Mucosa of gallbladder (tissue), 1 donor: Measurements from ENCODE around the gene MGA. TPM values are rescaled to one million over a fixed set of nuclear protein-coding genes. Genes with fewer than 3 reads are reported as not detected.

Experiments
- DNase-seq: peaks from one replicate; pipeline ENCODE4 v3.0.0-alpha.2; 2020; ENCODE audit warnings: low spot score
- total RNA-seq: library from RNA; stranded (reverse); gene quantifications from one replicate; pipeline ENCODE4 v1.2.1, GENCODE V29; 2021
- donor health status: DM: no; HTN: no; CAD: no.

Gene MGA
- total RNA-seq, 1 donor from 2014 or later = 39.4 TPM

DNA sequence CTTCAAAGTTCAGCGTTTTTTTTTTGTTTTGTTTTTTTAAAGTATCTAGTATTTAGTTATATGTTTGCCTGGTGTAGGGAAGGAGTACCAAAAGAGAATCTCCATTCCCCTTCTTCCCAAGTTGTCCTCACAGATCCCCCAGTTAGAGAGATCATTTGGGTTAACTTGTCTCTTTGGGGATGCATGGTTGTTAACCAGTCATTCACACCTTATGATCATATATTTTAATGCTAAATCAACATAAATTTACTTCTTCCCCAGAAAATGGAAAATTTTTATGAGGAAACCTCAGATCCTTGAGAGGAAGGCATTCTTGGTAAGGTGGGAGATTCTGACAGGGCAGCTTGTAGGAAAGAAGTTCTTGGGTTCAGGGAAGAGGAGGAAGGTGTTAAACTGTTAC is 1.5 kb upstream of the MGA start:
- no peak for DNase-seq

DNA sequence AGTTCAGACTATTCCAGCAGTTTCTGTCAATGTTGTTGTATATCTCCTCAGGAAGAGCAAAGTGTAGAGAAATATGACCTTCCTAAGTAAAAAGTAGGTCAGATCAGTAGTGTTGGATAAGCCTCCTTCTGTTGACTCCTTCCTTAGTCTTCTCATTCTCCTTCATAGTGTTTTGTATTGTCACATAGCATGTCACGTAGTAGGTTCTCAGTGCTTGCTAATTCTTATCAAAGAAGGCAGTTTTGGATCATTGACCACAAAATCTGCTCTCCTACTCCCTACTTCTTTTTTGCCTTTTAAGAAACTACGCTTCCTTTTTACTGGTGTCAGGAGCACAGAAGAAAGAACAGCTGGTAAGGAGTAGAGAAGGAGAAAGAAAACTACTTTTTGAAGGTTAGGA is 1.0 kb upstream of the MGA start:
- no peak for DNase-seq

- no peak for DNase-seq
These were observed 360 bp upstream of the MGA start for GRCh38 chr15:41659855-41660234.

DNA sequence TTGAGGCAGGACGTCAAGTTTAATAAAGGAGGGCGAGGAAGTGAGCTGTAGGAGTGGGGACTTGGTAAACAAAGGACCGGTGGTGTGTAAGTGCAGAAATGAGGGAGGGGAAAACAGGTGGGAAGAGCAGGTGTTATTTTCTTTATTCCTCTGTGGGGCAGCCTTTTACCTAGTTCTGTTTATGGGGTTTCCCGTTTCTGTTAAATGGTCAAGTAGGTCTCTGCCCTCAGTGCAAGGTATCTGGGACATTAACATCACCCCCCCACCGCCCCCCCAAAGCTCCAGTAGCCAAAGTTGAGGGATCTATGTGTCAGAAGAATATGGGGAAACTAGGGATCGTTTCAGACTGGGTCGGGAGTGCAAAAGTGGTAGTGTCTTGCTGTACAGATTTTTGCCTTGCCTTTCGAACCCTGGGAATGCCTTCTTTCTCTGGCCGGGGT is 893 bp downstream of the MGA start:
- DNase-seq = no peak

GRCh38 chr15:41661518-41662225 is 1.5 kb downstream of the MGA start:
- DNase-seq = peak; percentile 76

DNA sequence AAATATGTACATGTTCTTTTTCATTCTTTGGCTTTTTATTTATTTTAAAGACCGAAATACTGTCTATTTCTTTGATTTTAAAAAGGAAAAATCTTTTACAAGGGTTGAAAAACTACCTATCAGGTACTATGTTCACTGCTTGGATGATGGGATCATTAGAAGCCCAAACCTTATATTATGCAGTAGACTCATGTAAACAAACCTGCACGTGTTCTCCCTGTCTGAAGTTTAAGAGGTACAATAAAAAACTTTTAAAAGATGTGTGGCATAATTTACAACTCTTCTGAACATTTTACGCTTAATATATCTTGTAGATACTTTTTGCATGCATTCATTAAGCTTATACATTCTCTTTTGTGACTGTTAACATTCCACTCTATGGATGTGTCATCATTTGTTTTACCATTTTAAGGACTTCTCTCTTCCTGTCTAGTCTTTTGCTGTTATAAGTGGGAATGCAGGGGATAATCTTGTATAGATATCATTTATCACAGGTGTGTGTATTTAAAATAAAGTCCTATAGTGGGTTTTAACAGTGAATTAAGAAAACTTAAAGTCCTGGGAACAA is 6.2 kb downstream of the MGA start:
- no peak for DNase-seq

DNA sequence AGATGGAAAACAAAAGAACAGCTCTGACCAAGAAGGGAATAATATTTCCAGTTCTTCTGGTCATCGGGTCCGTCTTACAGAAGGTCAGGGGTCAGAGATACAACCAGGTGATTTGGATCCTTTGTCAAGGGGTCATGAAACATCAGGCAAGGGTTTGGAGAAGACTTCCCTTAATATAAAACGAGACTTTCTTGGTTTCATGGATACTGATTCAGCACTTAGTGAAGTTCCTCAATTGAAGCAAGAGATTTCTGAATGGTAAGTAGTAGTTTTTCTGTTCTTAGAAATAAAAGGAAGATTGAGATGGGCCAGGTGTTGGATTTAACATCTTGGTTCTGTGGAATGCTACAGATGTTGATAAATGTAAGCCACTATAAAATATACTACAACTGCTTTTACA is 9.5 kb downstream of the MGA start:
- no peak for DNase-seq

DNA sequence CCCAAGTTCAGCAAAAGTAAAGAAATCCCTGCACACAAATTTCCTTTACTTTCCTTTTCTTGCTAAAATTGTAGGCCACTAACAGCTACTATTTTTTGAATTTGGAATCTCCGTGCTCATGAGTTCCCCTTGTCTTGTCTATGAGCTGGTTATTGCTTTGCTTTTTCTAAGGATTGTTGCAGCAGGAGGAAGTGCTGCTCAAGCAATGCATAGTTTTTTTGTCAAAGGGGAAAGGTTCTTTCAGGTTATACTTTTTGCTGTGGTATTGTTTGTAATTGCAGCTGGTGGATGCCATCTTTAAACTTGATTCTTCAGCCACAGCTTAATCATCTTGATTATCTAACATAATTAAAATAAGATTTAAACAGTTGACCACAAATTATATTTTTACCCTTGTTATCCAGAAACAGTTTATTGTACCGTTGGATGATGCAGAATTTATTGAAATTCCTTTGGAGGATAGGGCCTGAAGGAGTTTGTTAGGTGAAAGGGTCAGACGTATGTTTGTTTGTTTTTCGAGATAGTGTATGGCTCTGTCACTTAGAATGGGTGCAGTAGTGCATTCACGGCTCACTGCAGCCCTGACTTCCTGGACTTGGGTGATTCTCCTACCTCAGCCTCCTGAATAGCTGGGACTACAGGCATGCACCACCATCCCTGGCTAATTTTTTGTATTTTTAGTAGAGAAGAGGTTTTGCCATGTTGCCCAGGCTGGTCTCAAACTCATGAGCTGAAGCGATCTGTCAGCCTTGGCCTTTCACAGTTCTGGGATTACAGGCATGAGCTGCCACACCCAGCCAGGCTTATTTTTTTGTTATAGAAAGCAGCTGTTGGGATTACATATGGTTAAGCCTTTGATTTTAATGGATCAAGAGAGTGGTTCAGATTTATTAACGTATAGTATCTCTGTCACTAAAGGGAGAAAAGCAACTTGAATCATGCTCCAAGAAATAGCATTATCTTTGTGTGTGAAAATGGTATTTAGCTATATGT is 11.7 kb downstream of the MGA start:
- no peak for DNase-seq

DNA sequence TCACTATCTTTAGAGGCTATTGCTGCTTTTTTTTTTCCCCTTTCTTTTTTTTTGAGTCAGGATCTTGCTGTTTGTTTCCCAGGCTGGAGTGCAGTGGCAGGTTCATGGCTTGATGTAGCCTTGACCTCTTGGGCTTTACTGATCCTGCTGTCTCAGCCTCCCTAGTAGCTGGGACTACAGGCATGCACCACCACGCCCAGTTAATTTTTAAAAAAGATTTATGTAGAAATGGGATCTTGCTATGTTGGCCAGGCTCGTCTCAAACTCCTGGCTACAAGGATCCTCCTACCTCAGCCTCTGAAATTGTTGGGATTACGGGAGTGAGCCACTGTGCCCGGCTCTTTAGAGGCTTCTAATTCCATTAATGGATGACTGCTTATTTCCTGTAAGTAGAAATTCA is 15.1 kb downstream of the MGA start:
- DNase-seq = no peak

DNA sequence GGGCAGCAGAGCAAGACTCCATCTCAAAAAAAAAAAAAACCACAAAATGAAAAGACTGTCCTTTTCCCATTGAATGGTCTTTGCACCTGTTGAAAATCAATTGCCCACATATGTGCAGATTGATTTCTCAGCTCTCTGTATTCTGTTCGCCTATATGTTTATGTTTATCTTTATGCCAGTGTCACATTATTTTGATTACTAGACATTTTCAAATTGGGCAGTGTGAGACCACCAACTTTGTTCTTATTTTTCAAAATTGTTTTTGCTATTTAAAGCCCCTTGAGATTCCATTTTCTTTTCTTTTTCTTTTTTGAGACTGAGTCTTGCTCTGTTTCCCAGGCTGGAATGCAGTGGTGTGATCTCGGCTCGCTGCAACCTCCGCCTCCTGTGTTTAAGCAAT is 18.5 kb downstream of the MGA start:
- DNase-seq = no peak

DNA sequence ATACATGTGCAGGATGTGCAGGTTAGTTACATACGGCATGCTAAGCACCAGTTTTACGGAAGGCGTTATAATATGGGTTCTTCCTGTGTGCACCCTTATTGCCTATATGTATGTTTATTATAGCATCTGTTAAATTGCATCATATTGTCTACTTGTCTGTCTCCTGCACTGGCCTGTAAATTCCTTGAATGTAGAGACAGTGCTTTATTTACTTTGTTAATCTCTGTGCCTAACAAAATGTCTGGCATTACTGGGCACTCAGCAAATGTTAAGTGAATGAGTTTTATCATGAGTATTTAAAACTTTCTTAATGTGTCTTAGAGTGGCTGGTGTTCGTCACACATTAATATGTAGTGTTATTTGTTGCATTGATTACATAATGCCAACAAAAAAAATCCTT is 23.8 kb downstream of the MGA start:
- DNase-seq = no peak

- no peak for DNase-seq
These were observed 28.5 kb downstream of the MGA start for GRCh38 chr15:41688671-41689070.

DNA sequence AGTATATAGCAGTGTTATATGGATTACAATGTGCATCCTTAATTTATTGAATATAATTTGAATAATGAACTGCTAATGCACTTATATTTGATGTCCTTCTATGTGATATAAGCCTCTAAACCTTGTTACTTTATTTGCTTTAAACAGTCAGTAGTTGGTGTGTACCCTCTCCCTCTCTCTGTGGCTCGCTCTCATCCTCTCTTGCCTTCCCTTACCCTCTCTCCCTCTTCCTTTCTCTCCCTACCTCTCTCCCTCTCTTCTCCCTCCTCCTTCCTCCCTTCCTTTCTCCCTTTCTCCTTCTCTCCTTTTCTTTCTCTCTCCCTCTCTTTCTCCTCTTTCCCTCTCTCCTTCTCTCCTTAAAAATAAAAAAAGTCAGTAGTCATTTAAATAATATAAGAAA is 28.9 kb downstream of the MGA start:
- DNase-seq = no peak

DNA sequence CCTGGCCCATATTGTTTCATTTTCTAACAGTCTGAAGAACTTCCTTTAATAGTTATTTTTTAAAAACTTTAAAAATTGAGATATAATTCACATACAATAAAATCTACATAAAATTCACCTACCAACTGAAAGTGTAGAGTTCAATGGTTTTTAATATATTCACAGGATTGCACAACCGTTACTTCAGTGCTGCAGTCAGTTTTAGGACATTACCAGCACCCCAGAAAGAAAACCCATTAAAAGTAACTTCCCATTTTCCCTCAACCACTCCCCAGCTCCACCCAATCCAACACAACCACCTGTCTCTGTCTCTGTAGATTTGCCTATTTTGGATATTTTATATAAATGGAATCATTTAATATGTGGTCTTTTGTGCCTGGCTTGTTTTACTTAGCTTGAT is 29.6 kb downstream of the MGA start:
- DNase-seq = no peak

- DNase-seq = no peak
These were observed 30.4 kb downstream of the MGA start for GRCh38 chr15:41690636-41691035.

- no peak for DNase-seq
These were observed 31.3 kb downstream of the MGA start for GRCh38 chr15:41691471-41691870.

DNA sequence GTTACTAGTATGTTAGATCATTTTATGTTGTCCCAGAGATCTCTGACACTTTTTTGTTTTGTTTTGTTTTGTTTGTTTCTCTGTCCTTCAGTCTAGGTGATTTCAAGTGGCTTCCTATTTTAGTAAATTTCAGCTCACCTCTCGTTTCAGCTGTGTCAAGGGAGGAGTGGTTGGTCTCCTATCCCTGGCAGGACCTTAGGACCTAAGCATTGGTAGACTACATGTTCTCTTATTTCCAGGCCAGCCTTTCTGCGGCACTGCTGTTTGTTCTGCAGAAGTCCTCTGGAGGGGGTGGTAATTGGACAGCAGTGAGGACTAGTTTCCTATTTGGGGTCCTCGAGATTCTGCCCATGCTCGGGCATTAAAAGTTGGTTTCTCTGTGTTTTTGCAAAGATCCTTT is 31.8 kb downstream of the MGA start:
- no peak for DNase-seq

- DNase-seq = no peak
These were observed 33.6 kb downstream of the MGA start for GRCh38 chr15:41693757-41694156.

DNA sequence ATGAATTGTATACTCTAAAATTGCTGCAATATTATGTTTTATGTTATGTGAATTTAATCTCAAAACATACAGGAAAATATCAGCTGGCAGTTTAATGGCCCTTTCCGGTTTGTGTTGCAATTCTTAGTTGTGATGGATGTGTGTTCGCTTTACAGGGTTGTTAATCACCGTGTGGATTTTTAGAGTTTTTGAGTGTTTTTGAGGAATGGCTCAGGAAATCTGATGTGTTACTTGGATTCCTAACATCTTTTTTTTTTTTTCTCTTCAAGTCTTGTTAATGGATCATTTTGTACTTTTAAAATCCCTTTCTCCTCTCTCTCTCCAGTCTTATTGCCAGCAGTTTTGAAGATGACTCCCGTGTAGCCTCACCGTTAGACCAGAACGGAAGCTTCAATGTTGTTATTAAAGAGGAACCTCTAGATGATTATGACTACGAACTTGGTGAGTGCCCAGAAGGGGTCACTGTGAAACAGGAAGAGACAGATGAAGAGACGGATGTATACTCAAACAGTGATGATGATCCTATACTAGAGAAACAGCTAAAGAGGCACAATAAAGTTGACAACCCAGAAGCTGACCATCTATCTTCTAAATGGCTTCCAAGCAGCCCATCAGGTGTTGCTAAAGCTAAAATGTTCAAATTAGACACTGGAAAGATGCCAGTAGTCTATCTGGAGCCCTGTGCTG is 35.7 kb downstream of the MGA start:
- DNase-seq = peak; percentile 27

DNA sequence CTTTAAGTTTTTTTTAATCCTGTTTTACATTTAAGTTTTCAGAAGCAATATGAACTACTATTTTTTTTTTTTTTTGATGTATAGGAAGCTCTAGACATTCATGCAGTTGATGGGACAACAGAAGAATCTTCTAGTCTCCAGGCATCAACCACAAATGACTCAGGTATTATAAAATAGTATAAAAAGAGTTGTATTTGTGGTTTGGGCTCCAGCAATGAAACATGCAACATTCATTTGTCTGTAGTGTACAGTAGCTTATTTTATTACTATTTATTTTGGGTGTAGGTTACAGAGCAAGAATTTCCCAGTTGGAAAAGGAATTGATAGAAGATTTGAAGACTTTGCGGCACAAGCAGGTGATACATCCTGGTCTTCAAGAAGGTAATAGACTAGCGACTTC is 38.6 kb downstream of the MGA start:
- no peak for DNase-seq

DNA sequence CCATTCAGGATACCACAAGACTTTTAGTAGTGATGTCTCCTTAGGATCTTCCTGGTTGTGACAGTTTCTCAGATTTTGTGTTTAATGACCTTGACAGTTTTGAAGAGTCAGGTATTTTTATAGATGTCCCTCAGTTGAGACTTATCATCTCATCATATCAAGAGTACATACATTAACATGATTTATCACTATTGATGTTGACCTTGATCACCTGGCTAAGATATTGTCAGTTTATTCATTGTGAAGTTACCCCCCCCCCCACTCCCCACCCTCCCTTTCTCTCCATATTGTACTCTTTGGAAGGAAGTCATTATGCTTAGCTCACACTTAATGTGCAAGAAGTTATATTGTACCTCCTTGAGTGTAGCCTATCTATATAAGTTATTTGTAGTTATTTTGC is 42.9 kb downstream of the MGA start:
- DNase-seq = no peak

DNA sequence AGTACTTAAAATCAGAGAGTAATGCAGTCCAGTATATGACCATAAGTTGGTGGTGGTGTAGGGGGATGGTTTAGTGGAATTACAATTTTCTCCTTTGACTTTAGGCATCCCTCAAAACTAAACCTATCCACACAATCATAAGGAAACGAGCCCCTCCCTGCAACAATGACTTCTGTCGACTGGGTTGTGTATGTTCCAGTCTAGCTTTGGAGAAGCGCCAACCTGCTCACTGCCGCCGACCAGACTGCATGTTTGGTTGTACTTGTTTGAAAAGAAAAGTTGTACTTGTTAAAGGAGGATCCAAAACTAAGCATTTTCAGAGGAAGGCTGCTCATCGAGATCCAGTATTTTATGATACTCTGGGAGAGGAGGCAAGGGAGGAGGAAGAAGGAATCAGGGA is 52.8 kb downstream of the MGA start:
- DNase-seq = no peak
